Stimulated activated CD4-positive, alpha-beta T cell treated with anti-CD3 and anti-CD28 coated beads, Interleukin-1b, Interleukin-23, amount 100 ng/mL, for 48 hours (primary cell): ENCODE data around the gene CKB.

Source experiments
- DNase-seq: peaks from one replicate; pipeline ENCODE4 v3.0.0-alpha.2; 2020

The CKB gene

DNA sequence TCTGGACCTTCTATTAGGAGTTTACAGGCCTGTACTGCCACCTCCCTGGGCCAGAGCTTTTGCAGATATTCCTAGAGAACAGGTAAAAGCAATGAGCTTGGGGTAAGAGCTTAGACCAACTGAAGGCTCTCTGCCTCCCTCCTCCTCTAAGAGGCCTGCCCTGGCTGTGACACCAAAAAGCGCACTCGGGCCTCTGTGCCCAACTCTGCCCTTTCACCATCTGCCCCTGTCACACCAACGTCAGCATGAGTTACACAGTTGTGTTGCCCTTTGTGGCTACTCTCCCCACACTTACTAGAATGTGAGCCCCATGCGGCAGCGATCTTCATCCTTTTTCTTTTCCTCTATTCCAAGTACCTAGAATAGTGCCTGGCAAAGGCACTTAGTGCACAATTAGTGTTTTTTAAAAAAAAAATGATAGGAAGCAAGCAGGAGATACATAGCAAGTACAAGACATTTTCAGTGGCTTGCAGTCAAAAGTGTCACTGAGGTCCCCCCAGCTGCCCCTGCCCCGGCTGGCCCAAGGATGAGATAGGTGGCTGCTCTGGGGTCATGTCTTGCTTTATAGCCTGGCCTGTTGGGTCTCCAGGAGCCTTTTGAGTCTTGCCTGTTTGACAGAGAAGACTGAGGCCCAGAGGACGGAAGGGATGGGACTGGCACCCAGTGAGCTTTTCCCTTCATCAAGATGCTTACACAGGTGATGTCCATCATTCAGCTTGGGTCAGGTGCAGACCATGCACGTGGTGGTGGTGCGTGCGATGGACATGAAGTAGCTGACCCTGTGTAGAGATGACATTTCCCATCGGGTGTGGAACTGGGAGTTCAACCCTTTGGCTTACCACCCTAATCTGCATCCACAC, 12.5 kb downstream of the CKB start:
- DNase-seq = no peak

DNA sequence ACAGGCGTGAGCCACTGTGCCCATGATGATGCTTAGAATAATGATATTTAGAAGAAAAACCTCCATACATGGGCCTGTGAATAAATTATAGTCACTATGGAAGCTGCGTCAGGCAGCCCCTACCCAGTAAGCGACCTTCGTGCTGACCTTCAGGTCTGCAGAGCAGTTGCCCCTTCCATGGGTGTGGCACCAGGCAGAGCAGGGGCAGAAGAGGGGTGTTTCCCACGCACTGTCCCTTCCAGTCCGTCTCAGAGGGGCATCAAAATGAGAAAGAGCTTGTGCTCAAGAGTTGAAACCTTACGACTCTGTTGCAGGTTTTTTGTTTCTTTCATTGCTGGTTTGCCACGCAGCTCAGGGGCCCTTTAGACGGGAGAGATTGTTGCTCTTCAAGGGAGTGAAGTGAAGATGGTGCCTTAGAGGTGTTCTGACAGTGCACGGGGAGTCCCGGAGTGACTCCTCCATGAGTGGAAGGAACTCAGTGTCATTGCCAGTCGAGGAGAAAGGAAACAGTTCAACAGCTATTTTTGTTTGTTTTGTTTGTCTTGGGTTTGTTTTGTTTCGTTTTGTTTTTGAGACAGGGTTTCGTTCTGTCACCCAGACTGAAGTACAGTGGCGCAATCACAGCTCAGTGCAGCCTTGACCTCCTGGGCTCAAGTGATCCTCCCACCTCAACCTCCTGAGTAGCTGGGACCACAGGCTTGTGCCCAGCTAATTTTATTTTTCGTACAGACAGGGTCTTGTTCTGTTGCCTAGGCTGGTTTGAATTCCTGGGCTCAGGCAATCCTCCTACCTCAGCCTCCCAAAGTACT, 13.9 kb downstream of the CKB start:
- DNase-seq = no peak

DNA sequence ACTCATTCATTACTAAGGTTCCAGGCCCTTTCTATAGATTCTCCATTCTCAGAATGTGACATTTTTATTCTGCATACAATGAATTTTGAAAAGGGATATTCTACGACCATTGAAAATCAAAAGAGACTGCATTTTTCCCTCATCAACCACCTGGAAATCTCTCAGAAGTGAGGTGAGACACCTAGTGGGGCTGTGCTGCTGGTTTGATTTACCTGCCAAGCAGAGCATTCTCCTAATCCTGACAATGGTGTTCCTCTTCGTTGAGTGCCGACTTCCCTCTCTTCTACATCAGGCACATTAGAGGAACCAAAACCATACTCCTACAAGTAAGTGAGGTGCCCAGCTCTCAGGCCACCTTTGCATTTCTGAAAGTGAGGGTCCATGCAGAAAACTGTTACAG, 14.9 kb downstream of the CKB start:
- no peak for DNase-seq

DNA sequence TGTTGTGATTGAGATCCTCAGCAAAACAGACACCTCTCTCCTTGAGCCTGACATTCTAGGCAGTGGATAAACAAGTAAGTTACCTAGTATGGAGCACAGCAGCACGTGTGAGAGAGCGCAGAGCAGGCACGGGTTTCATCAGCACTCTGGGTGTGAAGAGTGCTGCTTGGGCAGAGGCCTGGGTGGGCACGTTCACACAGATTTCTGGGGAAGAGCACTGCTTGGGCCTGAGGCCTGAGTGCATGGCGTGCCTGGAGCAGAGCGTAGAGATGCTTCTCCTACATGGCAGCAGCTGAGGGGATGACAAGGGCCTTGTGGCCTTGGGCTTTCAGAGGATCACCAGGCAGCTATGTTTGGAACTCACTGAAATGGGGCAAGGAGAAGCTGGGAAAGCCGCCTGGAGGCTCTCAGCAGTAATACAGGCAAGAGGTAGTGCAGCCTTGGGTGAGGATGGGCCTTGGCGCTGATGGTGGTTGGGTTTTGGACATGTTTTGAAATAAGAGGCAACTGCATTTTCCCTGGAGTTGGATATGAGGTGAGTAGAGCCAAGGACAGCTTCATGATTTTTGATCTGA, 17.6 kb downstream of the CKB start:
- no peak for DNase-seq

DNA sequence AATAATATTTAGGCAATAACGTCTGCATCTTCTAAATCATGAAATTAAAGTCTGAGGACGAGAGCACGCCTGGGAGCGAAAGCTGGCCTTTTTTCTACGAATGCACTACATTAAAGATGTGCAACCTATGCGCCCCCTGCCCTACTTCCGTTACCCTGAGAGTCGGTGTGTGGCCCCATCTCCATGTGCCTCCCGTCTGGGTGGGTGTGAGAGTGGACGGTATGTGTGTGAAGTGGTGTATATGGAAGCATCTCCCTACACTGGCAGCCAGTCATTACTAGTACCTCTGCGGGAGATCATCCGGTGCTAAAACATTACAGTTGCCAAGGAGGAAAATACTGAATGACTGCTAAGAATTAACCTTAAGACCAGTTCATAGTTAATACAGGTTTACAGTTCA, 19.3 kb downstream of the CKB start:
- no peak for DNase-seq

DNA sequence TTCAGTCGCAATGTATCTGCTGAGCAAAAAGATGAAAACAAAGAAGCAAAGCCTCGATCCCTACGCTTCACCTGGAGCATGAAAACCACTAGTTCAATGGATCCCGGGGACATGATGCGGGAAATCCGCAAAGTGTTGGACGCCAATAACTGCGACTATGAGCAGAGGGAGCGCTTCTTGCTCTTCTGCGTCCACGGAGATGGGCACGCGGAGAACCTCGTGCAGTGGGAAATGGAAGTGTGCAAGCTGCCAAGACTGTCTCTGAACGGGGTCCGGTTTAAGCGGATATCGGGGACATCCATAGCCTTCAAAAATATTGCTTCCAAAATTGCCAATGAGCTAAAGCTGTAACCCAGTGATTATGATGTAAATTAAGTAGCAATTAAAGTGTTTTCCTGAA, 19.8 kb downstream of the CKB start:
- DNase-seq = no peak

DNA sequence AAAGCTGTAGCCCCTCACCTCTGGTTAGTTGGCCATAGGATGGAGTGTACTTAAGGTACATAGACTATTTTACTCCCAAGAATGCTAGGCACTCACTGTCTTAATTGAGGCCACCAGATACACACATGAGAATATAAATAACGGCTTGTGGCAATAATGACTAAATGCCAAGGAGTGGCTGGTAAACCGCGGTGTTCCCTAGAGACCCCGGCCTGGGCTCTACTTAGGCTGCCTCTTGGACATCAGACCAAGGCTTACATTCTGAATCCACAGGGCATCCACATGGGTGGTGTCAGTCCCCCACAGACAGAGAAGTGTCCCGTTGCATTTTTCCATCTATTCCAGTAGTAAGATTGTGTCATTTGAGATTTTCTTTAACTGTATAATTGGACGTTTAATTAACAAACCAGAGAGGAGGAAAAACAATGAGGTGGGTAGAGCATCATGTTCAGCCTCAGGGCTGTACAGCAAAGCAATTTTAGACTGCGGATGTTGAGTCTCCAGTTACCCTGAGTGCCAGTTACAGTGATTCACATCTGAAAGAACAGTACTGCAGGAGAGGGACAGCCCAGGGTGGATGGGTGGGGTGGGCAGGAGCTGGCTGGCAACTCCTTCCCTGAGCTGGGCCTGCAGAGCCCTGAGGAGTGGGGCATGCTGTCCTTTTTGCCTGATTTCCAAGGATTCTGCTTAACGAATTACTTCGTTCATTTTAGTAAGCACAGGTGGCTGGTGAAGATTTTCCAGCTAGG, 20.5 kb downstream of the CKB start:
- DNase-seq = no peak

DNA sequence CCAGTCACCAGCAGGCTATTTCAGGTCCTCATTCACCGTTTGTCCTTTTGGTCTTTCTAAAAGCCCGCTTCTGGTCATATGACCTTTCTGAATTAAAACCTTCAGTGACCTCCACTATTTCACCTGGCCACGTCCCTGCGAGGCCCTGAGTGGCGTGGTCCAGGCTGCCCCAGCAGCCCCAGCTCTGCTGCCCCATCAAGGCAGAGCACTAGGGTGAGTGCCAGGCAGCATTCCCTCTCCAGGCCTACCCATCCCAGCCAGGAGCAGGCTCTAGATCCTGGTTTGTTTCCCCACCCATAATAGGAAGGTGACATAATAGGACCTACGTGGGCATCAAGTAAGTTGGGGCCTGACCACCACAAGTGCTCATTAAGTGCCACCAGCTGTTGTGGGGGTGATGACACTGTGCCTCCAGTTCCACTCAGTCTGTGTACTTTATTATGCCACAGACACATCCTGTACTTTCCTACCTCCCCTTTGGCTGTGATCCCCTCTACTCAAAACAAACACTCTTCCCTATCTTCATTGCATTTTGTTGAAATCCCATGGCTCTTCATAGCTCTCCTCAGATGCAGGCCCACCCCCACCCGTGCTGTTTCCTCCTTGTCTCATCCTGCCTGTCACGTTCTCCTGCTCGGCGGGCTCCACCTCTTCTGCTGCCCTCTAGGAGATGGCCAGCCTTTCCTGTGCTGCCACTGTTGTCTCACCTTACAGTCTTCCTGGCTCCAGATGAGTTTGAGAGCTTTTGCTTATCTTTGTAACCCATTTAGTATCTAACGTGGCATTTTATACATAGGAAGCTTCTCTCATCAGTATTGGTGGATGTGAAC, 21.4 kb downstream of the CKB start:
- DNase-seq = no peak

DNA sequence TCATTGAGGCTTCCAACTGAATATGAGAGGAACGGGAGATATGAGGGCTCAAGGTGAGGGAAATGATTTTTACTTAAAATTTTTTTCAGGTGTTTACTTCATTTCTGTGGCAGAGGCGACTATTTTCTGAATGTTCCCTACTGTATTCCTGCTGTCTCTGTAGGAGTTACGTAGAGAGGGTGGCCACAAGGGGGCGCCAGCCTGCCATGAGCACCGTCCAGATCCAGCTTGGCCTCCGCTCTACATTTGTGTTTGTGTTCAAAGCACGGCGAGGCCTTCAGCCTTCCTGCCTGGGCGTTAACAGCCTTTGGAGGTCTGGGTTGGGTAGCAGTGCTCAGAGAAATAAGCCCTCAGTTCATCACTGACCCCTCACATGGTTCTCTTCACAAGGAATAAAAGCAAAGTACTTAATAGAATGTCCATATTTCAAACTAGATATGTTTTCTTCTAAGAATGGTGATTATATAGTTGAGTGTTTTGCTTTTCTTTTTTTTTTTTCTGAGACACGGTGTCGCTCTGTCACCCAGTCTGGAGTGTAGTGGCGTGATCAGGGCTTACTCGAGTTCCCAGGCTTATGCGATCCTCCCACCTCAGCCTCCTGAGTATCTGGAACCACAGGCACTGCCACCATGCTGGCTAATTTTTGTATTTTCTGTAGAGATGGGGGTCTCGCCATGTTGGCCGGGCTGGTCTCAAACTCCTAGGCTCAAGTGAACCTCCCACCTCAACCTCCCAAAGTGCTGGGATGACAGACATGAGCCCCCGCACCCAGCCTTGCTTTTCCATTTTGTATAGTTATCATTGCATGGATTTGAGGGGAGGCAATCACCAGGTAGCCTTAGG, 22.3 kb downstream of the CKB start:
- DNase-seq = peak; percentile 77

DNA sequence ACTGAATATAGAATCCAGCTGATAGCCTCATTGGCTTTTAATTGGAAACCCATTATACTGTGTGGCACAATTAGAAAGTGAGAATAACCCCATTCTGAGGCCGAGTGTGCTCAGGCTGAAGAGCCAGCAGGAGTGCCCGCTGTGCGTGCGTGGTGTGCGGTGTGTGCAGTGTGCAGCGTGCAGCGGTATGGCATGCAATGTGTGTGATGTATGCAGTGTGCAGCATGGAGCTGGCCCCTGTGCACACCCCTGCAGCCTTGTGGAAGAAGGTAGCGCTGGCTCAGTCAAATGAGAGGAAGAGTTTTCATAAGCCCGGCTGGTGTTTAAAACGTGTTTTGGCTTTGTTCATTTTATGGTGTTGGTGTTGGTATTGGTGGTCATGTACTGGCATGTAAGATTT, 22.9 kb downstream of the CKB start:
- DNase-seq = no peak

DNA sequence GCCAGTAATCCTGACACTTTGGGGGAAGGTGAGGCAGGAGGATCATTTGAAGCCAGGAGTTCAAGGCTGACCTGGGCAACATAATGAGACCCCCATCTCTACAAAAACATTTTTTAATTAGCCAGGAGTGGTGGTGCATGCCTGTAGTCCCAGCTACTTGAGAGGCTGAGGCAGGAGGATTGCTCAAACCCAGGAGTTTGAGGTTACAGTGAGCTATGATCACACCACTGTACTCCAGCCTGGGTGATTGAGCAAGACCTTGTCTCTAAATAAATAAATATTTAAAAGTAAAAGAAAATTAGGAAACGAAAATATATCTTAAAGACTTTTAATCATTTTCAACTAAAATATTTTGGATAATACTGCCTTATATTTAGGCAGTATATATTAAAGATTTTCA, 25.9 kb downstream of the CKB start:
- DNase-seq = no peak

DNA sequence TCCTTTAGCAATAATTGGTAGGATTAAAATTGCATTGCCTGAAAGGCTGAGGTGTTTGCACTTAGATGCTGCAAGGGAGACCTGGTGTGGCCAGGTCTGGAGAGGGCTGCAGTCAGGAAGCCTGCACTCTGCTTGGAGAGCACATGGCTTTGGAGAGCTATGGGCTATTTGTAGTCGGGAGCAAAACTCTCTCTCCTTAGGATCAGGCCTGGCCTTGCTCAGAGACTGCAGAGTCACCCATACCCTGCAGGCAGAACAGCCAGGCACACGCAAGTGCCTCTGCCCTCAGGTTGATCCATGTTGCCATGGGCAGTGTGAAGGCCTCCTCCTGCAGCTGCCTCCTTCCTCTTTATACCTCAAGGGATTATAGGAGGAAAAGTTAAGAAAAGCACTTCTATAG, 26.8 kb downstream of the CKB start:
- DNase-seq = no peak

DNA sequence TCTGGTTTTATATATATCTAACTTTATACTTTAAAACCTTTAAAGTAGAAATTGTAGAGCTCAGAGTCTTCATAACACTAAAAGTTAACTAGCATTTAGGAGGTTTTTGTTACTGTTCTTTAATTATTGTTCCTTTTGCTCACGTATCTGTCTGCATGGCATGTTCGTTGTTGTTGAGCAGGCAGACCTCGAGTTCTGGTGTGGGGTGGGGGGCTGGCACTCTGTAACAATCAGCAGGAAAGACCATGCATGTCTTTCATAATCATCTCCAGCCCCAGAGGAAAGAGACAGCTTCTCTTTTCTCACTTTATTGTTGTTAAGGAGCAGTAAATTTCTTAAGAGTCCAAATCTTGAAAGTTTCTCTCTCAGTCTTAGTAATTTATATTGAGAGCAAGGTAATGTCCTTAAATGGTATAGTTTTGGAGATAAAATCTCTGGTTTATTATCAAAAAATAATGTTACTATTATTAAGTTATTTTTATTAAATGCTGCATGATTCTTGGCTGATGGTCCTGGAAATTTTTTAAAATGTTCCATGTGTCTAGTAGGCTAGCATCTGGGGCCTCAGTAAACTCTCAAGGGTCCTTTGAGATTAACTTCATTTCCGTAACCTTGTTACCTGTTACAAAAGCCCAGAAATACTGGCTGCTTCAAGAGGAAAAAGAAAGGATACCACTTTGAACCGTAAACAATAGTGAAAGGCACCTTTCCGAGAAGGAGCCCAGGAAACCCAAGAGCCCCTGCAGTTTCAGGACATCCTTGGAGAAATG, 30.3 kb downstream of the CKB start:
- DNase-seq = no peak

DNA sequence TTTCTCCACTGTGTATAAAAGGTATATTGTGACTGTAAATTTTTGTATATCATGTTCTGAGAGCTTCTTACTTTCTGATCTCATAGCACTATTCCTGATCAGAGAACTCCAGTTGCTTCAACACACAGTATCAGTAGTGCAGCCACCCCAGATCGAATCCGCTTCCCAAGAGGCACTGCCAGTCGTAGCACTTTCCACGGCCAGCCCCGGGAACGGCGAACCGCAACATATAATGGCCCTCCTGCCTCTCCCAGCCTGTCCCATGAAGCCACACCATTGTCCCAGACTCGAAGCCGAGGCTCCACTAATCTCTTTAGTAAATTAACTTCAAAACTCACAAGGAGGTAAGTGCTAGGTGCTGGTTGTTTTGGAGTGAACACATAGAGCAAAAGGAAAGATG, 30.9 kb downstream of the CKB start:
- no peak for DNase-seq

DNA sequence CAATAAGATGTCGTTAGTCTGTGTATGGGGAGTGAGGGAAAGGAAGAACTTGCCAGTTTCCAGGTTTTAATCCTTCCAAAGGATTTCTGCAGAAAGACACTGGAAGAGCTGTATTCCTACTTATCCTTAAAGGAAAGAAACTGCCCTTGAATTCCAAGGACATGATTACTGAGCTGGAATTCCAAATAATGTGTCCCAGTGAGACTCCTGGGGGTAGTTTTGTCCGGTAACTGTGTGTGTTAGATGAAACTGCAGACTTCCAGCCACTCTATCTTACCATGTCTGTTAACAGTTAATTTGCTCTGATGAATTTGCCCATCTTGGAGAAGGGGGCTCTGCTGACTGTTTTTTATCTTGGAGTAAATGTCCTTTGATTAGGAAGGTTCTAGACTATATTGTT, 33.0 kb downstream of the CKB start:
- DNase-seq = no peak

DNA sequence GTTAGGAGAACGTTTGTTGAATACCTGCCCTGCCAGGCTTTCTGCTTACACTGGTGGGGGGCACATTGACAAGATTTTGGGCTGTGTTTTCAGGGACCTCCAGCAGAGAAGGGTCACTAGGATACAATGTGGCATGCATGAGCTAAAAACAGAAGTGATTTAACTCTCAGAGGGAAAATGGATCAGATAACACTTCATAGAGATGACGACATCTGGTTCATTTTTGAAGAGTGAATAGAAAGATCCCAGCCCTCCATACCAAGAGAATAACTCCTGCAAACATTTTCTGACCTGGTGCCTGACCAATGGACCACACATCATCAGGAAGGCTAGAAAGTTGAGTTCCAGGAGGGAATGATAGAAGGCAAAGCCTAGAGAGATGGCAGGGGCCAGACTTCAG, 33.7 kb downstream of the CKB start:
- no peak for DNase-seq

DNA sequence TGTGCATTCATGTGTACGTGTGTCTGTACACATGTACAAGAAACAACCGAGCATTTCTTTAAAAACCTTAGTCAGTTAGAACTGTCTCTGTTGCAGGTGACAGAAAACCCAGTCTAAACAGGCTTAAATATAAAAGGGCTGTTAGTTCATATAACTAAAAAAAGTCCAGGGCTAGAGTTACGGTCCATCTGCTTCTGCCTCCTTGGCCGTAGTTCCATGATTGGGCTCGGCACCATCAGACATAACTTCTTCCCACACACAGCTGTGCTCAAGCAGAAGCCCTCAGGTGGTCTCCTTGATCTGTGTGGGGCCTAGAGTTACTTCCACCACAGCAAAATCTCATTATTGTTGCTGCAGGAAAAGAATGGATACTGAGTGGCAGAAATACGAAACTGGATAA, 34.6 kb downstream of the CKB start:
- DNase-seq = no peak

DNA sequence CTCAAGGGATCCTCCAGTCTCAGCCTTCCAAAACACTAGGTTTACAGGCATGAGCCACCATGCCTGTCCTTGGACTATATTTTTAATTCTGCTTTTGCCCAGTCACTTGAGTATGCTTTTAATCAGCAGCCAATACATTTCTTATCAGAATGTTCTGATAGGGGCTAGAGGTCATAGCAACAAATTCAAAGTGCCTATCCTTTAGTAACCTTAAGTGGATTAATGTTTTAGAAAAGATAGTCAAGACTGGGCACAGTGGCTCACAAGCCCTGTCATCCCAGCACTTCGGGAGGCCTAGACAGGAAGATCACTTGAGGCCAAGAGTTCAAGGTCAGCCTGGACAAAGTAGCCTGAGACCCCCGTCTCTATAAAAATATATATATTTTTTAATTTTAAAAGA, 37.1 kb downstream of the CKB start:
- no peak for DNase-seq

DNA sequence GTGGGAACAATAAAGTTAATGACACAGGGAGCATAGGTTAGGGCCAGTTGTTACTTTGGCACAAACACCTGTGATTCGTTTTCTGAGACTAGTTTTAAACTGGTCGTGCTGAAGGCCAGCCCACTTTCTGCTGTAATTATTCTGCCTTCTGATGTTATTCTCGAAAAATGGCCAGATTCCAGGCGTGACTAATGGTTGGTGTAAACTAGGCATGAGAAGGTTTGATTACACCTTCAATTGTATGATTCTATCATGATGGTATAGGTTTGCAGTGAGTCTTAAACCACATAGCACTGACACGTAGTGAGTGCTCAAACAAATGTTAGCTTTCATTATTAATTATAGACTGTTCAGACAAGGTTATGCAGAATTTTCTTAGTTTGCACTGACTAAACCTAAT, 39.0 kb downstream of the CKB start:
- DNase-seq = no peak

DNA sequence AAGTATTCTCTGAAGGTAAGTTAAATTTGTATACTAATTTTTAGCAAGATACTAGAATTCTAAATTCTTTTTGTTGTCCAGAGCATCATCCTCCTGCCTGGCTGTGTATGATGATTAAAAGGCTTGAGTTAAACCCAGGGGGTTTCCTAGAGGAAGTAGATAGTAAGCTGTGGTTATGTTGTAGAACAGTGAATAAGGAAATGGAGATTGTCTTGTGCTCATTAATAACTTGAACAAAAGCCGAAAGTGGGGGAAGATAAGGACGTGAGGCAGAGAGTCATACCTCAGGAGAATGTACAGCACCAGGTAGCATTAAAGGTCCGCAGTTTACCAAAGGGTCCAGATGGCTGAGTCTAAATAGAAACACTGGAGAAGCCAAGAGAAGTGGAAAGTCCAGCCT, 42.0 kb downstream of the CKB start:
- no peak for DNase-seq

DNA sequence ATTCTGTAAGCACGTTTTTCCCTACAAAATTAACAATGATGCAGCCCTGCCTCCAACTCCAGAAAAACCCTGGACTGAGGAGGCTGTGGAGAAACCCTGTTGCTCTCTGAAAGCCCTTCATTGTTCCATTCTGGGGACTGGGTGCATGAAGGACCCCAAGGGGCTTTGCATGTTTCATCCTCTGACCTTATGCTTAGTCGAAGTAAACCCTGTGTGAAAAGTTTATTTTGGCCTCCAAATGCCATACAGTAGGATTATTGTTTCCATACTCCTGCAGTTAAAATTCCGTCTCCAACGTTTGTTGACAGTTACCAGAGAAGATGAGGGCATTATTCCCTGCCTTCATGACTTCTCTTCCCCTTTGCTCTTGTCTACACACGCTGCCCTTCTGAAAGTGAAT, 46.0 kb downstream of the CKB start:
- no peak for DNase-seq
